SH-SY5Y (cell line): ENCODE data around the gene HECW1.

Experiments used
- GATA2 ChIP-seq: IDR thresholded peaks from 2 replicates; pipeline ENCODE4 v1.6.1; 2011; ENCODE audit warnings: mild to moderate bottlenecking, low read depth, low read length
- GATA3 ChIP-seq: IDR thresholded peaks from 2 replicates; pipeline ENCODE4 v1.6.1; 2011; ENCODE audit warnings: low read depth, mild to moderate bottlenecking, low read length, moderate library complexity

HECW1 gene

GRCh38 chr7:43609097-43609496, 496.6 kb downstream of the HECW1 start:
- TF ChIP-seq GATA3 (no peak), GATA2 (no peak)

- no peak for TF ChIP-seq GATA2
- no peak for TF ChIP-seq GATA3
Measured at GRCh38 chr7:43612128-43612527, 499.7 kb downstream of the HECW1 start.

GRCh38 chr7:43612599-43613589, 500.4 kb downstream of the HECW1 start:
- TF ChIP-seq GATA2 (no peak), GATA3 (no peak)
